IMR-90 (cell line): ENCODE data around the gene SMAD2. TPM values are rescaled to one million over a fixed set of nuclear protein-coding genes. Genes with fewer than 3 reads are reported as not detected.

Experiments used
- microRNA-seq, 2 experiments: library from miRNA; stranded (forward) in 1 of 2; unstranded in 1 of 2; fragments of 10-50 nt in 1 of 2; fragments of <30 nt in 1 of 2; gene quantifications in 1 of 2; microRNA quantifications in 1 of 2; one replicate each; pipeline versions ENCODE3 to v1.1.0; 2013 to 2020; ENCODE audit not compliant: insufficient read depth in 1 of 2, insufficient read length in 1 of 2, unreplicated experiment in 1 of 2
- polyA plus RNA-seq, 3 experiments: library from polyadenylated mRNA; depleted of rRNA; stranded (reverse); fragments of >200 nt; gene quantifications; 2 replicates each; pipeline ENCODE4 v1.2.3, GENCODE V29; 2012; ENCODE audit warnings: low replicate concordance in 1 of 3
- small RNA-seq, 5 experiments: library from RNA; depleted of rRNA; stranded (forward); fragments of <200 nt; gene quantifications; one replicate each; pipeline ENCODE3, GENCODE V24; 2012
- total RNA-seq: library from RNA; depleted of rRNA; stranded (reverse); fragments of >200 nt; gene quantifications from 2 replicates; pipeline ENCODE4 v1.2.3, GENCODE V29; 2012

Gene SMAD2
- total and polyA plus RNA-seq, 2 of the 4 experiments (the other 2 are of a cell fraction), result 41.7 to 171 TPM

Small RNAs within 50 kb of the gene (microRNA-seq; reads per million reads assigned to microRNA genes)
- gene AC120349.2 (ENCODE audit: insufficient read depth, insufficient read length) (not detected), gene MTCO2P2 (ENCODE audit: insufficient read depth, insufficient read length) (not detected)

Small RNAs within 50 kb of the gene (small RNA-seq; reads per million reads assigned to genes)
- gene AC120349.2 (0 reads per million in 5 experiments), gene MTCO2P2 (0 reads per million in 5 experiments)
